ENCODE data around the gene RAP2B. TPM values are rescaled to one million over a fixed set of nuclear protein-coding genes. Genes with fewer than 3 reads are reported as not detected.

RAP2B gene
- total and polyA plus RNA-seq, 2 of the 13 experiments (the other 11 are each of a cell fraction or from before 2014, with no cell fraction given) = 6.4 to 7.1 TPM

DNA sequence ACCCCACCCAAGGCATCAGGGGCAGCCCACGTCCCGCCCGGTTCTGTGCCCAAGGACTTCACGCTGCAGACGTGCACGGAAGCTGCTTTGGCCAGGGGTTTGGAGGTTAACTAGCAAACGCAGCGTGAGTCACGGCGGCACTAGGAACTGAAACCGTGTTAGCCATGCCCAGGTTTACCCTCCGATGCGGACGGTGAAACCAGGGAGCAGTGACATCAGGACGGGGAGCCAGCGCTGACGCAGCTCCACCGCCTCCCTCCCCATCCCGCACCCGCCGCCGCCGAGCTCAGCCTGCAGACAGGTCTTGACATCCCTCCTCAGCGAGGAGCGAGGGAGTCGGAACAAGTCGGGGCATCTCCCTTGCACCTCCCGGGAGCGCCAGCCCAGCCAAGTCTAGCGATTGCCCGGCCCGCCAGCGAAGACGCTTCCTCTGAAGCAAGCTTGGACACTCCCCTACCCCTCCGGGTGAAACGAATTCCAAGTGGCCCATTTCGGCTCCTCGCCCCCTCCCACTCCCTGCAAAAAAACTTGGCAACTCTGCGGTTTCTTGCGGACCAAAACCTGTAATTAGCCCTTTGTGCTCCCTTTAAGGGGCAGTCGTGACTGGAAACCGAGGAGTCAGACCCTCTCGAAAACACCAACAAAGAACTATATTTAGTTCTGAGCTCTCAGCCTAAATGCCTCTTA is 1.4 kb upstream of the RAP2B start:
- TSS peak; percentile 91 for BruUV-seq (replicated peaks)
- Histone ChIP-seq H3K79me2 (ENCODE audit: insufficient read depth, low read length) (peaks cover 33% of the 10 kb centered on the region), H3K9me3 (ENCODE audit: low read length) (no peaks in the 10 kb centered on the region), H4K20me1 (ENCODE audit: insufficient read depth, low read length) (peaks cover 26% of the 10 kb centered on the region), H3K4me1 (ENCODE audit: insufficient read depth, low read length) (peaks cover 45% of the 10 kb centered on the region), H3K36me3 (replicated peaks in 1 of 2; ENCODE audit: control insufficient read depth in 1 of 2, insufficient read depth in 2 of 2, low read length in 2 of 2) (no peaks in the 10 kb centered on the region), H3K9ac (ENCODE audit: insufficient read depth, low read depth, low read length) (peak overlapping the region; percentile 81), H3K27ac (ENCODE audit: extremely low read length, insufficient read depth, low read length) (peak overlapping the region; percentile 83), H3K27me3 (ENCODE audit: control insufficient read depth in 1 of 2, insufficient read depth in 2 of 2, low read length in 2 of 2) (no peaks in the 10 kb centered on the region; a peak in 1 of 5 replicates), H2AFZ (ENCODE audit: low read length) (no peak overlapping the region), H3K4me2 (ENCODE audit: low read depth, low read length) (peak overlapping the region; percentile 94), H3K4me3 (replicated peaks in 1 of 3; ENCODE audit: insufficient read depth in 1 of 3, low read depth in 2 of 3, low read length in 3 of 3) (peak overlapping the region; percentile 74 to 94 (median 77))
- in situ Hi-C loops (cut with HindIII; ENCODE audit: extremely low pct_ligation_motif_present, low pct_unique_long_range_greater_than_20kb) = no loop called here
- WGBS (ENCODE audit: low lambda C conversion rate) = 0% methylated on average over 13 of the region's 43 CpGs
- POLR2A ChIA-PET = interaction anchor here (0.9 to 2.1 kb wide), 9 partner anchors 9 to 960 kb away, joined by 3 to 15 read pairs (median 4); partner anchors contain the start of gene ARHGEF26
- FAIRE-seq (peak; percentile 4), DNase-seq (ENCODE audit: low spot score) (peak; percentile 62), ATAC-seq (peak; percentile 35)
- CTCF ChIA-PET (ENCODE audit: low intra/inter-chr PET ratio, low total read pairs) = no interaction called here
- intact Hi-C loops (cut with micrococcal nuclease; ENCODE audit: unreplicated experiment) = loop anchor here (1.0 to 5.0 kb wide), 4 partner anchors 22 to 437 kb away; no protein-coding TSS in a partner anchor
- TF ChIP-seq ZNF777 (CRISPR knock-in tag; IDR thresholded peaks at IDR 0.05) (peak; percentile 58), ARNT2 (CRISPR knock-in tag; IDR thresholded peaks at IDR 0.05; ENCODE audit: low read depth) (0 out of 2 replicates have a peak, but pooled peaks have one; percentile 3), JUNB (CRISPR knock-in tag; IDR thresholded peaks at IDR 0.05; ENCODE audit: borderline replicate concordance) (no peak), KDM4B (CRISPR knock-in tag; IDR thresholded peaks at IDR 0.05) (no peak; the same call in 1 of the 2 replicates), NCOA2 (CRISPR knock-in tag; IDR thresholded peaks at IDR 0.05) (no peak), SOX6 (IDR thresholded peaks at IDR 0.05) (no peak), SOX6 (CRISPR knock-in tag; IDR thresholded peaks at IDR 0.05) (no peak), ZNF841 (CRISPR knock-in tag; IDR thresholded peaks at IDR 0.05; ENCODE audit: borderline replicate concordance) (no peak), ZBTB49 (CRISPR knock-in tag; IDR thresholded peaks at IDR 0.05; ENCODE audit: borderline replicate concordance) (no peak), TAF1 (CRISPR knock-in tag; IDR thresholded peaks at IDR 0.05) (peak; percentile 73), RARA (CRISPR knock-in tag; IDR thresholded peaks at IDR 0.05) (no peak), JUND (CRISPR knock-in tag; IDR thresholded peaks at IDR 0.05) (0 out of 2 replicates have a peak, but pooled peaks have one; percentile 12), RARG (CRISPR knock-in tag; IDR thresholded peaks at IDR 0.05; ENCODE audit: low read depth) (no peak), SRSF1 (optimal IDR thresholded peaks at IDR 0.05; ENCODE audit: low read depth, low read length) (peak; percentile 33)
- TF ChIP-seq, protein P1, sequence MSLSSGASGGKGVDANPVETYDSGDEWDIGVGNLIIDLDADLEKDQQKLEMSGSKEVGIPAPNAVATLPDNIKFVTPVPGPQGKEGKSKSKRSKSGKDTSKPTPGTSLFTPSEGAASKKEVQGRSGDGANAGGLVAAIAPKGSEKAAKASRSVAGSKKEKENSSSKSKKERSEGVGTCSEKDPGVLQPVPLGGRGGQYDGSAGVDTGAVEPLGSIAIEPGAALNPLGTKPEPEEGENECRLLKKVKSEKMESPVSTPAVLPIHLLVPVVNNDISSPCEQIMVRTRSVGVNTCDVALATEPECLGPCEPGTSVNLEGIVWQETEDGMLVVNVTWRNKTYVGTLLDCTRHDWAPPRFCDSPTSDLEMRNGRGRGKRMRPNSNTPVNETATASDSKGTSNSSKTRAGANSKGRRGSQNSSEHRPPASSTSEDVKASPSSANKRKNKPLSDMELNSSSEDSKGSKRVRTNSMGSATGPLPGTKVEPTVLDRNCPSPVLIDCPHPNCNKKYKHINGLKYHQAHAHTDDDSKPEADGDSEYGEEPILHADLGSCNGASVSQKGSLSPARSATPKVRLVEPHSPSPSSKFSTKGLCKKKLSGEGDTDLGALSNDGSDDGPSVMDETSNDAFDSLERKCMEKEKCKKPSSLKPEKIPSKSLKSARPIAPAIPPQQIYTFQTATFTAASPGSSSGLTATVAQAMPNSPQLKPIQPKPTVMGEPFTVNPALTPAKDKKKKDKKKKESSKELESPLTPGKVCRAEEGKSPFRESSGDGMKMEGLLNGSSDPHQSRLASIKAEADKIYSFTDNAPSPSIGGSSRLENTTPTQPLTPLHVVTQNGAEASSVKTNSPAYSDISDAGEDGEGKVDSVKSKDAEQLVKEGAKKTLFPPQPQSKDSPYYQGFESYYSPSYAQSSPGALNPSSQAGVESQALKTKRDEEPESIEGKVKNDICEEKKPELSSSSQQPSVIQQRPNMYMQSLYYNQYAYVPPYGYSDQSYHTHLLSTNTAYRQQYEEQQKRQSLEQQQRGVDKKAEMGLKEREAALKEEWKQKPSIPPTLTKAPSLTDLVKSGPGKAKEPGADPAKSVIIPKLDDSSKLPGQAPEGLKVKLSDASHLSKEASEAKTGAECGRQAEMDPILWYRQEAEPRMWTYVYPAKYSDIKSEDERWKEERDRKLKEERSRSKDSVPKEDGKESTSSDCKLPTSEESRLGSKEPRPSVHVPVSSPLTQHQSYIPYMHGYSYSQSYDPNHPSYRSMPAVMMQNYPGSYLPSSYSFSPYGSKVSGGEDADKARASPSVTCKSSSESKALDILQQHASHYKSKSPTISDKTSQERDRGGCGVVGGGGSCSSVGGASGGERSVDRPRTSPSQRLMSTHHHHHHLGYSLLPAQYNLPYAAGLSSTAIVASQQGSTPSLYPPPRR (CRISPR knock-in tag; IDR thresholded peaks at IDR 0.05; ENCODE audit: borderline replicate concordance) = peak; percentile 70; the same call in 1 of the 2 replicates
